ENCODE measurements around the gene NXPH4.

Gene NXPH4

DNA sequence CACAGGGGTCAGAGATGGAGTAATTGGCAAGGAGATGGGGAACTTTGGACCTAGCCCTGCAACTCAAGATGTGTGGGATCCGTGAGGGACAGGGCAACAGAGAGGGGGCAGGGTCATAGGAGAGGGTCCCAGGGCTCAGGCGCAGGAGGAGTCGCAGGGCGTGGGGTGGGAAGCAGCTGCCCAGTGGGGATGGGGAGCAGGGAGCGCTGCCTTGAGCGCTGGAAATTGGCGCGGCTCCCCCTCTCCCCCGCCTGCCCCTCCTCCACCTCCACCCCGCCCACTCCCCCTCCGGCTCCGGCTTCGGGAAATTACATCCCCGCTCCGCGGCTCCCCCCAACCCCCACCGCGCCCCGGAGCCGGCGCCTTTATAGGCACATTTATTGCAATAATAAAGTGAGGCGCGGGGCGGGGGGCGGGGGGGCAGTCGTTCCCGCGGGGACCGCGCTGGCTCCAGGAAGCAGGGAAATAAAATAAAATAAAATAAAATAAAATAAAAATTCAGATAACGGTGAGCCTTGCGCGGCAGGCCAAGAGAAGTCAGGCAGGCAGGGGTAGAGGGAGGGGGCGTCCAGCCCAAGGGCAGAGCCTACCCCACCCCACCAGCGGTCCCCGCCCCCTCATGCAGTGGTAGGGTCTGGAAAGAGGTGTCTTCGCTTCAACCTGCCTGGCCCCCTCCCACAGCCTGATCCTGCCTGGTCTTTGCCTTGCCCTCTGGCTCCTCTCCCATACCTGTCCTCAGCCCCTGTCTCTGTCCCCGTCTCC is 3.6 kb downstream of the NXPH4 start:
- DNase-seq = no peak

DNA sequence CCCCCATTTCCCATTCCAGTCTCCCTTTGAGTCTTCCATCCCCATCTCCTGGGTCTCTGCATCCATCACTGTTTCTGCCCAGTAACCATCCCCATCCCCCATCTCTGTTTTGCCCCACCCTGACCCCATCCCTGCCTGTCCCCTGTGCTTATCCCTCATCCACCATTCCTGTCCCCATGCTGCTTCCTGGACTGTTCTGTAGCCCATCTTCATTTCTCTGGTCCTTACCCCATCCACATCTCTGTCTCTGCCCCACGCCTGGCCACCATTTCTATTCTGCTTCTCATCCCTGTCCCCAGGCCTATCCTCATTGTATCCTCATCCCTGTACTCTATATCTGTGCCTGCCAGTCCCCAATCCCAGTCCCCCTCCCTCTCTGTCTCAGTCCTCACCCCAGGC is 4.2 kb downstream of the NXPH4 start:
- no peak for DNase-seq

DNA sequence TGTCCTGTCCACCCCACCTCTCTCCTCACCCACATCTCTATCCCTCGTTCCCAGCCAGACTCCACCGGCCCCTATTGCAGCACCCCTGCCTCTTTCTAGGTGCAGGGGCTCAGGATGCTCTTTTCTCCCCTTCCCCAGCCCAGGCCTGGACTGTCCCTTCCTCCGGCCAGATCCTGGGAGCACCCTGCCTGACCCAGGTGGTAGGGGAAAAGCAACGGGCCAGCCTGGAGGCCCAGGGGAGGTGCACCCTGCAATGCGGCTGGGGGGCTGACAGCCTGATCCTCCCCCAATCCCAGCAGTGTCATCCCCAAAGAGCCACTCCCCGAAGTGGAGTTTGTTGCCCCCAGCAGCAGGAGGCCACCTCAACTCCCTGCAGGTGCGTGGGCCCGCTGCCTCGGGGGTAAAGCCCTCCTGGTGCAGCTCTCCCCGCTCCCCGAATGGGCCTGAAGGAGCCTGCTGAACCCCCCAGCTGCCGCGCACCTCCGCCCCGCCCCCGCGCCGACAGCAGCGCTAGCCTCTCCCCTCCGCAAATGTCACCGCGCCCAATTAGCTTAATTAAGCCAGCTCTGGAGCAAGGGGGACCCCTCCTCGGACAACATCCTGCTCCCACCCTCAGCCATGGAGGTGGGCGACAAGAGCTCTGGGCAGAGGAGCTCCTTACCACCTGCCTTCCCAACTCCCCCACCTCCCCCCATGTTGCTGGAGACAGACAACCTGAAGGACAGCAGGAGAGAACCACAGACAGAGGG is 4.7 kb downstream of the NXPH4 start:
- DNase-seq = no peak

DNA sequence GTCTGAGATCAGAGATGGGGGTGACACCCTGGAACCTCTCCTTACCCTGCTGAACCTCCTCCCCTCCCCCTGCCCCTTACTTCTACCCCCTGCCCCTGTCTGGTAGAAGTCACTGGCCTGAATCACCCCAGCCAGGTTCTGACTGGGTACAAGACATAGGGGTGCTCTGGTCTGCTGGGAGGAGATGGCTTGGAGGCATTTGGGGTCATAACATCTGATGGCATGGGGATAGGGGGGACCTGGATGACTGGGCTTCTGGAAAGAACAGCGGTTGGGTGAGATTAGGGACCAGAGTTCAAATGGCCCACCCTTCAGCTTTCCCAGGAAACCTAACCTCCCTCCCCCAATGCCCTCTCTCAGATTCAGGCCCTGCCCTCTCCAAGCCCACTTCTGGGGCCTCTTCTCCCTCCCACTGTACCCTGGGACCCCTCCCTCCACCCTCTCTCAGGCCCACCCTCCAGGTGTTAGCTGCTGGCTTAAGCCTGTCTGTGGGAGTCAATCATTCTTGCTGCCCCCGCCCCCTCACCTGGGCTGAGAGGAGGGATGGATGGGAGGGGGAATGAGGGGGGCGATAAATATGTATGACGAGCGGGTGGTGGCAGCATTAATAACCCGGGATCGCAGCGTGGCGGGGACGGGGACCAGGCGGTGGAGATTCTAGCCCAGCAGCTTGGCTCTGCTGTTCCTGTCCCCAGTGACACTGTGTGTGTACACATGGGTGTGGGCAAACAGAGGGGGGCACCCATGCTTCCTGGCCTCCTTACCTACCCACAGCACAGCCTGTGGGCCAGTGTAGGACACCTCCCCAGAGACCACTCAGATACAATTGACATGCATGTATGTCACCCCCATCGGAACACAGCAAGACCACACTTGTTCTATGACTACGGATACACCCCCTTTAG is 5.9 kb downstream of the NXPH4 start:
- no peak for DNase-seq

- DNase-seq = no peak
Observed at GRCh38 chr12:57223191-57224165, 6.9 kb downstream of the NXPH4 start.

DNA sequence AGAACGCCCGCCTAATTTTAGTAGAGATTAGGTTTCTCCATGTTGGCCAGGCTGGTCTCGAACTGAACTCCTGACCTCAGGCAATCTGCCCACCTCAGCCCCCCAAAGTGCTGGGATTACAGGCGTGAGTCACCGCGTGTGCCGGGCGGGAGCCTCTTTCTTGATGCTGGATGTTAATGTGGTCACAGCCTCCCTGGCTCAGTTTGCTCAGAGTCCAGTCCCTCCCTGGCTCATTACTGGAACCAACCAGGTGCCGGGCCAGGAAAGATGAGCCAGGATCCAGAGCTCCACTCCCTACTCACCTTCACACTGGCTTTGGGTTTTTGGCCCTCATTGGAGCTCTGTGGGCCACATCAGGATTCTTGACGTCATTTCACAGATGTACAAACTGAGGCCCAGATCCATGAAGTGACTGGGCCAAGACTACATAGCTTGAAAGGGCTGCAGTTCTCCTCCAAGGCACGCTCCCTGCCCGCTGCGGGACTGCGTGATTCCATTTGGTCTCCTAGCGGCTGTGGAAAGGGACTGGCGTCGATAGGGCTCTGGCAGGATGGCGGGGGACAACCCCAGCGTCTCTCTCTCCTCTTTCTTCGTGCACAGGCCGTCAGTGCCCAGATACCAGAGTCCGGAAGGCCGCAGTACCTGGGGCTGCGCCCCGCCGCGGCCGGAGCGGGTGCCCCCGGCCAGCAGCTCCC is 7.8 kb downstream of the NXPH4 start:
- no peak for DNase-seq

DNA sequence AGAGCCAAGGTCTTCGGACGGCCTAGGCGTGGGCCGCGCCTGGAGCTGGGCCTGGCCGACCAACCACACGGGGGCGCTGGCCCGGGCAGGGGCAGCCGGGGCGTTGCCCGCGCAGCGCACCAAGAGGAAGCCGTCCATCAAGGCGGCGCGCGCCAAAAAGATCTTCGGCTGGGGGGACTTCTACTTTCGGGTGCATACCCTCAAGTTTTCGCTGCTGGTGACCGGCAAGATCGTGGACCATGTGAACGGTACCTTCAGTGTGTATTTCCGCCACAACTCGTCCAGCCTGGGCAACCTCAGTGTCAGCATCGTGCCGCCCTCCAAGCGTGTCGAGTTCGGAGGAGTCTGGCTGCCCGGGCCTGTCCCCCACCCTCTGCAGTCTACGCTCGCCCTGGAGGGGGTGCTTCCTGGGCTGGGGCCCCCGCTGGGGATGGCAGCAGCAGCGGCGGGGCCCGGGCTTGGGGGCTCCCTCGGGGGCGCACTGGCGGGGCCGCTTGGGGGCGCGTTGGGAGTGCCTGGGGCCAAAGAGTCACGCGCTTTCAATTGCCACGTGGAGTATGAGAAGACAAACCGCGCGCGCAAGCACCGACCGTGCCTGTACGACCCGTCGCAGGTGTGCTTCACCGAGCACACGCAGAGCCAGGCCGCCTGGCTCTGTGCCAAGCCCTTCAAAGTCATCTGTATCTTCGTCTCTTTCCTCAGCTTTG is 8.5 kb downstream of the NXPH4 start:
- peak; percentile 20 for DNase-seq

DNA sequence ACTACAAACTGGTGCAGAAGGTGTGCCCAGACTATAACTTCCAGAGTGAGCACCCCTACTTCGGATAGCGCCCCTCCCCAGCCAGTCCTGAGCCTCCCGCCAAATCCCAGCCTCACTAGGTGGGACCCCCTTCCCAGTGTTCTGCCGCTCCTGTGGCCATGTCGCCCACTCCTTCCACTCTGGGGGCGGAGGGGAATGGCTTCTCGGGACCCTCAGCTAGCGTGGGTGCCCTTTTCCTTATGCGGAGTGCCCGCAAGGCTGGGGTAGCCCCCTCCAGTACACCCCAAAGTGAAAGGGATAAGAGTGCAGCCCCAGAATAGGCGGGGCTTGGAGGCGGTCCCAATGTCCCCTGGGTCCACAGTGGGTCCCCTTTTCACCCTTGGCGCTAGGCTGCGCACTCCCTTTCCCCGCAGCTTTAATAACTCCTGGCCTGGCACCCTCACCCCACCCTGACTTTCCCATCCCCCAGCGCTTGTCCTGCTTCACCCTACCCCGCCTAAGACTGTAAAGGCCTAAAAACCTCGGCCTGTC is 9.2 kb downstream of the NXPH4 start:
- no peak for DNase-seq

DNA sequence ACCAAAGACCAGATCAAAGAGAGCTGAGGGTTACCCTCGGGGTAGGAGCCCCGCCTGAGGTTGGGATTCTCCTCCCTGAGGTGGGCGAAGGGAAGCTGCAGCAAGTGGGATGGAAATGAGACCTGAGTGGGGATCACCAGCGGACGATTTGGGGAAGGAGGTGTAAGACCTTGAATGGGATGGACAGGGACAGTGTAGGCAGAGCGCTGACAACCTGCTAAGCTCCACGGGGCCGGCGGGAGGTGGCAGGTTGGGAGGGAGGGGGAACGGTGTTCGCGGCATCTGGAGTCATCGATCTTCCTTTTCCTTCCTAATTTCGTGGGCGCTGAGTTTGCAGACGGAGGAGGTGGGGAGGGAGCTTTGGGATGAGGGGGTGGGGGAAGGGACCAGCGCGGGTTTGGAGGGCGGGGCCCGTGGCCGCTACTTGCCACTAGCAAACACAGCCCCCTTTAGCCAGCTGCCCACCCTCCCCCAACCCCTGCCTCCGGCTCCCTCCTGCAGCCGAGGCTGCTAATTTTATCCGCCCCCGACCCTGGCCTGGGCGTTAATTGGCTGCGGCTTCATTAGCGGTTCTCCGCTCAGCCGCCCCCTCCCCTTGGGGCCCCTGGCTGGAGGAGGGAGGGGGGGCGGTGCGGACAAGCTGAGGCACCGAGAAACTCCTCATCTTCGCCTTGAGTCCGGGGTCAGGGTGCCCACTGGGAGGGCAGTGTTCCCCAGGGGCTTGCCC is 10.2 kb downstream of the NXPH4 start:
- DNase-seq = no peak

DNA sequence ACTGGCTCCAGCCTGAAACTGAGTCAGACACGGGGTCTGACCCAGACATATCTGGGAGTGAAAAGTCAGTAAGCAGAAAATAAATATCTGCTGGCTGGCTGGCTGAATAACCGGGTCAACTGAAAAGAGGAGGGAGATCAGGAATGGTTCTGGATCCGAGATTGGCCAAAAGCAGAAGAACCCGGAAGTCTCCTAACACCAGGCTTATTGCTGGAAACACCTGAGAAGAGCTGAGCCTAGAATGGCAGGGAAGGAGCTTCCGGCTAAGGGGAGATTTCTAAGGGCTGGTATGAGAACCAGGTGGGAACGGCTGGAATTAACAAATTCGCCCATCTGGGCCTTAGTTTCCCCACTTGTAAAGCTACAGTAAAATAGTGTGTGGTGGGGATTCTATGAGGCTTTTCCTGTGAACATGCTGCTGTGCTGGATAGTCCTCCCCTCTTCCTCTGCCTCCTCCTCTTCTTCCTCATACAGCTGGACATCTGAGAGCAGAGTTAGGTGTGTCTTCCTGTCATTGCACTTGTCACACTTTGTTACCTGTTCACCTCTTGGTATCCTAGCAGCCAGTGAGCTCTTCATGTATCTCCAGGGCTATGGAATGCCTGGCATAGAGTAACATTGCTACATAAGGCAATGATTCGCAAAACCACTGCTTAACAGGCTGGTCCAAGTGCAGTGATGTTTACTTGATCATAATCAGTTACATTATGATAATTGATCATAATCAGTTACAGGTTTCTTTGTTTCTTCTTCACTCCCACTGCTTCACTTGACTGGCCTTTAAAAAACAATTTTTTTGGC is 10.9 kb downstream of the NXPH4 start:
- DNase-seq = no peak

GRCh38 chr12:57229046-57229633 is 12.5 kb downstream of the NXPH4 start:
- peak; percentile 60 for DNase-seq

DNA sequence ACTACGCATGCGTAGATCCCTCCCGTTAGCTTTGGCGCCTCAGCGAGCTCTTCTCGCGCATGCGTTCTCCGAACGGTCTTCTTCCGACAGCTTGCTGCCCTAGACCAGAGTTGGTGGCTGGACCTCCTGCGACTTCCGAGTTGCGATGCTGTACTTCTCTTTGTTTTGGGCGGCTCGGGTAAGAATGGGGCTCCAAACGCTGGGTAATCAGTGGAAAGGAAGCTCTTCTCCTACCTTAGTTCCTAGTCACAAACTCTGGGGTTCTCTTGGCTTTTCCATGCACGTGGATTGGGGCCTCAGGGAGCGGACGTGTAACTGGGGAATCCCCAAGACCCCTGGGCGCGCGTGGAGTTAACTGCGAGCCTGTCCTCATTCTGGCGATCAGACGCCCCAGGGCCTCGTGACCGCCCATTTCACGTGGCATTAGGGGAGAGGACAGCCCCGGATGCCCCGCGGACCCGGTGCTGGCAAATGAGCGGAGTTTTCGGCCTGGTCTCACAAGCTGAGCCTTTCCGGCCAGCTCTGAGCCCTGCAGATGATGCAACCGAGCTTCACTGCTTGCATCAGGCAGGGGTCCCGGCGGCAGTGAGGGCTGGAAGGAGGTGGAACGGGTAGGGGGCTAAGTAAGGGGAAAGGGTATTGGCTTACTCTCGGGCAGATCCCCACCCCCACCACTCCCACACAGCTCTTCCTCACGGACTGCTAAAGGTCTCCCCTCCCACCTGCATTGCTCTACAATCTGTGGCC is 13.2 kb downstream of the NXPH4 start, which contains the start of gene SHMT2:
TSS of gene SHMT2 (plus strand) at position 78 of the 747 bp plus-strand sequence. CDS start at position 146, 68 bp downstream.
- DNase-seq = peak; percentile 95

DNA sequence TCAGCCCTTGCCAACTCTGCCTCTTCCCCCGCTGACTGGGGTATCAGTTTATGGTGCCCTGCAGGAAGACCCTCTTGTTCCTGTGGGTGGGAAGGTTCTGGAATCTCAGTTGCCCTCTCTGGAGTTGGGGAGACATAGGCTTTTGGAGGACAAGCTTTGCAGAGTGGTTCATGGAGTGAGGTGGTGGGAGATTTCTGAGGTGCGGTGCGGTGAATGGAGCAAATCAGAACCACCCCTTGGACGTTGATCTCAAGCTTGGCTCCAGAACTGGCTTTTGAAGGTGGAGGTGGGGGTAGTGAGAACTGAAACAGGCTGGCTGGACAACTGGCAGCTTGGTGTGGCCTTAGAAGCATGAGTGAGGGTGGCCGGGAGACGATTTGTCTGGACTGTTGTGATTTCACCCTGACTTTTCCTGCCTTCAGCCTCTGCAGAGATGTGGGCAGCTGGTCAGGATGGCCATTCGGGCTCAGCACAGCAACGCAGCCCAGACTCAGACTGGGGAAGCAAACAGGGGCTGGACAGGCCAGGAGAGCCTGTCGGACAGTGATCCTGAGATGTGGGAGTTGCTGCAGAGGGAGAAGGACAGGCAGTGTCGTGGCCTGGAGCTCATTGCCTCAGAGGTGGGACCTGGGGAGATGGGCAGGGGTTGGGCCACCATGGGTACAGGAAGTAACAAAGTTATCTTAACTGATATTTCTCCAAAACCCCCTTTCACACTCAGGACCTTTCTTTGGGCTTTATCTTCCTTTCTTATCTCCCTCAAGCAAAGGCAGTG is 14.0 kb downstream of the NXPH4 start:
- DNase-seq = no peak

DNA sequence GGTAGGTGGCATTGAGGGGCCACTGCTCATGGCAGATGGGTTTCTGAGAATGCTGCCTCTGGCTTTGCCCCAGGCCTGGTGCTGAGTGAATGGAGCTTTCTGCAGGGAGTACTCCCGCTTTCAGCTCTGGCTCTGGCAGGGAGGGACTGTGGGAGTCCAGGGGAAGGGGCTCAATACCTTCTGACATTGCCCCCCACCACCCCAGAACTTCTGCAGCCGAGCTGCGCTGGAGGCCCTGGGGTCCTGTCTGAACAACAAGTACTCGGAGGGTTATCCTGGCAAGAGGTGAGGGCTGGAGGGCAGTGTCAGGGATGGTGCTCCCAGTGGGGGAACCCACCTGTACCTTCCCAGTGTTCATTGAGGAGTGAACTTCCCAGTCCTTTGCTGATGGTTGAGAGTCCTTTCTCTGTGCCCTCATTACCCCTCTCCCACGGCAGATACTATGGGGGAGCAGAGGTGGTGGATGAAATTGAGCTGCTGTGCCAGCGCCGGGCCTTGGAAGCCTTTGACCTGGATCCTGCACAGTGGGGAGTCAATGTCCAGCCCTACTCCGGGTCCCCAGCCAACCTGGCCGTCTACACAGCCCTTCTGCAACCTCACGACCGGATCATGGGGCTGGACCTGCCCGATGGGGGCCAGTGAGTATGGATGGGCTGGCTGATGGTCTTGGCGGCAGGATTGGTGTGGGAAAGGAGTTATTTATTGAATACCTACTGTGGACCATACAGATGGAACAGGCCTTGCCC is 14.9 kb downstream of the NXPH4 start:
- no peak for DNase-seq

DNA sequence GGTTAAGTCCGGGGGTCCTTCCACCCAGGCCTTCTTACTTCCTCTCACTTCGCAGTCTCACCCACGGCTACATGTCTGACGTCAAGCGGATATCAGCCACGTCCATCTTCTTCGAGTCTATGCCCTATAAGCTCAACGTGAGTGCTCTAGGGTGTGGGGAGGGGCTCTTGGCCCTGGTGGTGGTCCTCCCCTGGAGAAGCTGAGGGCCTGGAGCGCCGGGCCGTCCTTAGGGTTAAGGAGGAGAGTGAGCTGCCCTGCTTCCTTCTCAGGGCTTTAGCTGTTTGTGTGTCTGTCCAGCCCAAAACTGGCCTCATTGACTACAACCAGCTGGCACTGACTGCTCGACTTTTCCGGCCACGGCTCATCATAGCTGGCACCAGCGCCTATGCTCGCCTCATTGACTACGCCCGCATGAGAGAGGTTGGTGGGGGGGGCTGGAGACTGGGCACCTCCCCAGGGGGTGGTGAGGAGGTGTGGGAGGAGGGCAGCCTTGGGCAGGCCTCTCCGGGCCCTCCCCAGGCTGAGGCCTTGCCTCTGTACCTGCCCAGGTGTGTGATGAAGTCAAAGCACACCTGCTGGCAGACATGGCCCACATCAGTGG is 15.7 kb downstream of the NXPH4 start:
- no peak for DNase-seq

Data from NCI-H748 treated with DMSO at 0.1 percent for 48 hours (cell line).